ENCODE measurements around the gene VWCE. TPM values are rescaled to one million over a fixed set of nuclear protein-coding genes. Genes with fewer than 3 reads are reported as not detected.

Gene VWCE
- total RNA-seq, 1 donor from 2014 or later, result 25.3 TPM

GRCh38 chr11:61268588-61269250 lies 26.4 kb downstream of the VWCE start:
- Mint-ChIP-seq H3K4me3 (ENCODE audit: unreplicated experiment) (no peak overlapping the region), H3K9me3 (ENCODE audit: unreplicated experiment) (no peaks in the 10 kb centered on the region), H3K4me1 (ENCODE audit: unreplicated experiment) (no peaks in the 10 kb centered on the region), H3K36me3 (ENCODE audit: low read depth, unreplicated experiment) (peaks cover 6% of the 10 kb centered on the region), H3K27me3 (ENCODE audit: unreplicated experiment) (peaks cover 5% of the 10 kb centered on the region), H3K27ac (ENCODE audit: unreplicated experiment) (no peak overlapping the region)
- TF ChIP-seq CTCF (IDR thresholded peaks at IDR 0.05; ENCODE audit: unreplicated experiment), result no peak
- no peak for DNase-seq (ENCODE audit: low spot score)

- Mint-ChIP-seq H3K9me3 (ENCODE audit: unreplicated experiment) (no peaks in the 10 kb centered on the region), H3K36me3 (ENCODE audit: low read depth, unreplicated experiment) (peaks cover 6% of the 10 kb centered on the region), H3K4me1 (ENCODE audit: unreplicated experiment) (no peaks in the 10 kb centered on the region), H3K27me3 (ENCODE audit: unreplicated experiment) (peaks cover 5% of the 10 kb centered on the region), H3K27ac (ENCODE audit: unreplicated experiment) (no peak overlapping the region), H3K4me3 (ENCODE audit: unreplicated experiment) (no peak overlapping the region)
- DNase-seq (ENCODE audit: low spot score), result no peak
- TF ChIP-seq CTCF (IDR thresholded peaks at IDR 0.05; ENCODE audit: unreplicated experiment), result no peak
Observed at GRCh38 chr11:61267437-61267841, 27.7 kb downstream of the VWCE start.

- TF ChIP-seq CTCF (IDR thresholded peaks at IDR 0.05; ENCODE audit: unreplicated experiment), result no peak
- peaks cover 6% of the 10 kb centered on the region for H3K36me3 Mint-ChIP-seq (ENCODE audit: low read depth, unreplicated experiment)
- H3K9me3 Mint-ChIP-seq (ENCODE audit: unreplicated experiment), result no peaks in the 10 kb centered on the region
- peaks cover 5% of the 10 kb centered on the region for H3K27me3 Mint-ChIP-seq (ENCODE audit: unreplicated experiment)
- H3K27ac Mint-ChIP-seq (ENCODE audit: unreplicated experiment), result no peak overlapping the region
- DNase-seq (ENCODE audit: low spot score), result no peak
- no peaks in the 10 kb centered on the region for H3K4me1 Mint-ChIP-seq (ENCODE audit: unreplicated experiment)
- no peak overlapping the region for H3K4me3 Mint-ChIP-seq (ENCODE audit: unreplicated experiment)
Observed at GRCh38 chr11:61266602-61267001, 28.5 kb downstream of the VWCE start.

- Mint-ChIP-seq H3K4me1 (ENCODE audit: unreplicated experiment) (no peaks in the 10 kb centered on the region), H3K36me3 (ENCODE audit: low read depth, unreplicated experiment) (peaks cover 6% of the 10 kb centered on the region), H3K9me3 (ENCODE audit: unreplicated experiment) (no peaks in the 10 kb centered on the region), H3K27ac (ENCODE audit: unreplicated experiment) (no peak overlapping the region), H3K4me3 (ENCODE audit: unreplicated experiment) (no peak overlapping the region), H3K27me3 (ENCODE audit: unreplicated experiment) (peaks cover 5% of the 10 kb centered on the region)
- DNase-seq (ENCODE audit: low spot score), result no peak
- no peak for TF ChIP-seq CTCF (IDR thresholded peaks at IDR 0.05; ENCODE audit: unreplicated experiment)
Observed at GRCh38 chr11:61265357-61265756, 29.8 kb downstream of the VWCE start.

GRCh38 chr11:61264795-61265194 lies 30.3 kb downstream of the VWCE start:
- no peak overlapping the region for H3K27ac Mint-ChIP-seq (ENCODE audit: unreplicated experiment)
- peaks cover 7% of the 10 kb centered on the region for H3K36me3 Mint-ChIP-seq (ENCODE audit: low read depth, unreplicated experiment)
- H3K4me1 Mint-ChIP-seq (ENCODE audit: unreplicated experiment), result no peaks in the 10 kb centered on the region
- no peak for DNase-seq (ENCODE audit: low spot score)
- peaks cover 5% of the 10 kb centered on the region for H3K27me3 Mint-ChIP-seq (ENCODE audit: unreplicated experiment)
- no peaks in the 10 kb centered on the region for H3K9me3 Mint-ChIP-seq (ENCODE audit: unreplicated experiment)
- no peak overlapping the region for H3K4me3 Mint-ChIP-seq (ENCODE audit: unreplicated experiment)
- TF ChIP-seq CTCF (IDR thresholded peaks at IDR 0.05; ENCODE audit: unreplicated experiment), result no peak
